ACC112 (cell line): ENCODE data around the gene KIAA1143.

ENCODE experiments used
- H2AFZ ChIP-seq: fragments of 200-600 bp; sonication (generic); one replicate; pipeline ENCODE4 v1.6.0; 2017; ENCODE audit warnings: antibody characterized with exemption, low read length; ENCODE audit not compliant: unreplicated experiment
- H3K27ac ChIP-seq: fragments of 200-600 bp; sonication (generic); 2 replicates; pipeline ENCODE4 v1.5.1; 2014; ENCODE audit warnings: low read depth, mild to moderate bottlenecking, antibody characterized with exemption, low read length, moderate library complexity
- H3K27me3 ChIP-seq: fragments of 200-600 bp; sonication (generic); 2 replicates; pipeline ENCODE4 v1.6.1; 2014; ENCODE audit warnings: mild to moderate bottlenecking, antibody characterized with exemption, low read length, moderate library complexity, mixed read lengths; ENCODE audit not compliant: insufficient read depth
- H3K36me3 ChIP-seq: fragments of 200-600 bp; sonication (generic); 2 replicates; pipeline ENCODE4 v1.6.1; 2016; ENCODE audit warnings: mild to moderate bottlenecking, antibody characterized with exemption, low read length, moderate library complexity, mixed read lengths; ENCODE audit not compliant: insufficient read depth
- H3K4me1 ChIP-seq: fragments of 200-600 bp; sonication (generic); one replicate; pipeline ENCODE4 v1.6.1; 2016; ENCODE audit warnings: low read length, mixed read lengths; ENCODE audit not compliant: insufficient read depth, unreplicated experiment, control insufficient read depth
- H3K4me3 ChIP-seq: fragments of 200-600 bp; sonication (generic); 2 replicates; pipeline ENCODE4 v1.5.1; 2014; ENCODE audit warnings: mild to moderate bottlenecking, low read depth, low read length
- H3K79me2 ChIP-seq: fragments of 200-600 bp; sonication (generic); one replicate; pipeline ENCODE4 v1.6.0; 2016; ENCODE audit warnings: low read length; ENCODE audit not compliant: control insufficient read depth, unreplicated experiment, insufficient read depth

Gene KIAA1143

GRCh38 chr3:44761424-44762169 is at the start of gene KIAA1143, which contains the start of gene KIF15:
Gene KIAA1143 (minus strand): TSS chr3:44761619. CDS start chr3:44761602, 17 bp downstream.
Gene KIF15 (plus strand): TSS chr3:44761794. CDS start chr3:44761866, 72 bp downstream.
- Histone ChIP-seq H3K79me2 (peaks cover 73% of the 10 kb centered on the region), H3K27ac (peak within 1 kb of the TSS; percentile 63), H3K27me3 (no peaks in the 10 kb centered on the region), H3K36me3 (peaks cover 51% of the 10 kb centered on the region), H2AFZ (peak within 1 kb of the TSS; percentile 90), H3K4me3 (peak within 1 kb of the TSS; percentile 80), H3K4me1 (peaks cover 5% of the 10 kb centered on the region)

- no peaks in the 10 kb centered on the region for H3K4me1 ChIP-seq
- H3K79me2 ChIP-seq, result no peaks in the 10 kb centered on the region
- H3K4me3 ChIP-seq, result no peak overlapping the region
- H3K27ac ChIP-seq, result no peak overlapping the region
- H3K36me3 ChIP-seq, result peaks cover 8% of the 10 kb centered on the region; the same call in 1 of the 2 replicates
- H2AFZ ChIP-seq, result no peak overlapping the region
- H3K27me3 ChIP-seq, result no peaks in the 10 kb centered on the region
These were observed 44.5 kb upstream of the KIAA1143 start for GRCh38 chr3:44805960-44806359.

- Histone ChIP-seq H3K4me1 (no peaks in the 10 kb centered on the region), H3K36me3 (peaks cover 12% of the 10 kb centered on the region)
These were observed 41.9 kb upstream of the KIAA1143 start for GRCh38 chr3:44803298-44803697.

GRCh38 chr3:44802011-44802410 is 40.6 kb upstream of the KIAA1143 start:
- H3K27me3 ChIP-seq, result no peaks in the 10 kb centered on the region
- H2AFZ ChIP-seq, result no peak overlapping the region
- no peak overlapping the region for H3K4me3 ChIP-seq
- no peaks in the 10 kb centered on the region for H3K4me1 ChIP-seq
- peaks cover 18% of the 10 kb centered on the region for H3K36me3 ChIP-seq
- H3K79me2 ChIP-seq, result no peaks in the 10 kb centered on the region
- no peak overlapping the region for H3K27ac ChIP-seq

More at GRCh38 chr3:44803298-44803697, 41.9 kb upstream of the KIAA1143 start:
- H3K27me3 ChIP-seq, result no peaks in the 10 kb centered on the region
- no peak overlapping the region for H2AFZ ChIP-seq
- H3K27ac ChIP-seq, result no peak overlapping the region
- no peaks in the 10 kb centered on the region for H3K79me2 ChIP-seq
- no peak overlapping the region for H3K4me3 ChIP-seq

GRCh38 chr3:44795197-44795596 is 33.8 kb upstream of the KIAA1143 start:
- peaks cover 19% of the 10 kb centered on the region for H3K36me3 ChIP-seq
- H3K27ac ChIP-seq, result no peak overlapping the region
- no peaks in the 10 kb centered on the region for H3K4me1 ChIP-seq
- H2AFZ ChIP-seq, result no peak overlapping the region
- no peaks in the 10 kb centered on the region for H3K79me2 ChIP-seq
- no peaks in the 10 kb centered on the region for H3K27me3 ChIP-seq
- no peak overlapping the region for H3K4me3 ChIP-seq

- Histone ChIP-seq H3K79me2 (no peaks in the 10 kb centered on the region), H3K4me3 (no peak overlapping the region), H3K27ac (no peak overlapping the region), H3K4me1 (no peaks in the 10 kb centered on the region), H3K27me3 (no peaks in the 10 kb centered on the region), H3K36me3 (peaks cover 25% of the 10 kb centered on the region), H2AFZ (no peak overlapping the region)
These were observed 21.5 kb upstream of the KIAA1143 start for GRCh38 chr3:44782891-44783290.

GRCh38 chr3:44772099-44772442 is 10.7 kb upstream of the KIAA1143 start:
- Histone ChIP-seq H3K27me3 (no peaks in the 10 kb centered on the region), H3K79me2 (peaks cover 32% of the 10 kb centered on the region), H3K4me1 (no peaks in the 10 kb centered on the region), H3K4me3 (no peak overlapping the region), H2AFZ (no peak overlapping the region), H3K27ac (no peak overlapping the region), H3K36me3 (peaks cover 47% of the 10 kb centered on the region)

- Histone ChIP-seq H3K27me3 (no peaks in the 10 kb centered on the region), H3K36me3 (peaks cover 47% of the 10 kb centered on the region), H3K4me3 (no peak overlapping the region), H3K4me1 (no peaks in the 10 kb centered on the region), H3K27ac (no peak overlapping the region), H2AFZ (no peak overlapping the region), H3K79me2 (peaks cover 34% of the 10 kb centered on the region)
These were observed 10.1 kb upstream of the KIAA1143 start for GRCh38 chr3:44771424-44772098.

- Histone ChIP-seq H2AFZ (no peak overlapping the region), H3K27me3 (no peaks in the 10 kb centered on the region), H3K36me3 (peaks cover 38% of the 10 kb centered on the region), H3K27ac (no peak overlapping the region), H3K79me2 (peaks cover 66% of the 10 kb centered on the region), H3K4me1 (peaks cover 5% of the 10 kb centered on the region), H3K4me3 (no peak overlapping the region)
These were observed 2.8 kb upstream of the KIAA1143 start for GRCh38 chr3:44764248-44764647.

GRCh38 chr3:44762690-44763089 is 1.3 kb upstream of the KIAA1143 start:
- peak overlapping the region; percentile 80 for H3K4me3 ChIP-seq
- H3K27ac ChIP-seq, result peak overlapping the region; percentile 59
- H3K4me1 ChIP-seq, result peaks cover 5% of the 10 kb centered on the region
- H3K27me3 ChIP-seq, result no peaks in the 10 kb centered on the region
- peaks cover 73% of the 10 kb centered on the region for H3K79me2 ChIP-seq
- H2AFZ ChIP-seq, result peak overlapping the region; percentile 52
- peaks cover 44% of the 10 kb centered on the region for H3K36me3 ChIP-seq
